Panc1 (cell line): ENCODE data around the gene ZNF544. TPM values are rescaled to one million over a fixed set of nuclear protein-coding genes. Genes with fewer than 3 reads are reported as not detected.

Experiments
- ATAC-seq: fragments of 200-7000 bp; cut with Tn5 transposase; 2 replicates; pipeline ENCODE4 v1.9.1; 2020; ENCODE audit warnings: mild to moderate bottlenecking, moderate library complexity
- BruUV-seq: library from RNA; stranded (reverse); fragments of 400-500 nt; replicated peaks from 2 replicates; lab custom pipeline; 2021; lab: Mats Ljungman, UMichigan
- CTCF ChIA-PET: fragments of 300-600 bp; sonication (Branson Sonifier 250); formaldehyde crosslinking; loops from one replicate; lab custom pipeline; 2022; ENCODE audit warnings: antibody characterized with exemption; lab: Charles Lee
- POLR2A ChIA-PET: fragments of 300-600 bp; sonication (Branson Sonifier 250); formaldehyde crosslinking; loops from one replicate; lab custom pipeline; 2022; ENCODE audit warnings: antibody characterized with exemption; lab: Charles Lee
- DNase-seq: peaks from one replicate; pipeline ENCODE4 v3.0.0-alpha.2; 2010; ENCODE audit warnings: low read depth, low spot score
- H3K27ac ChIP-seq: 2 replicates; pipeline ENCODE4 v1.5.1; 2011; ENCODE audit warnings: mild to moderate bottlenecking, low read length, inconsistent platforms
- H3K27me3 ChIP-seq: fragments of 200-500 bp; sonication (Bioruptor generic); 2 replicates; pipeline ENCODE4 v1.6.0; 2014; ENCODE audit warnings: low read length, inconsistent platforms; ENCODE audit not compliant: control insufficient read depth, insufficient read depth
- H3K36me3 ChIP-seq: fragments of 200-500 bp; sonication (Bioruptor generic); 2 replicates; pipeline ENCODE4 v1.5.1; 2014; ENCODE audit warnings: inconsistent platforms, mild to moderate bottlenecking, low read length, moderate library complexity; ENCODE audit not compliant: control insufficient read depth, insufficient read depth
- H3K4me1 ChIP-seq: 2 replicates; pipeline ENCODE4 v1.5.1; 2011; ENCODE audit warnings: inconsistent platforms, mild to moderate bottlenecking, low read length, moderate library complexity; ENCODE audit not compliant: control insufficient read depth, insufficient read depth
- H3K4me3 ChIP-seq, 2 experiments: 2 replicates each; pipeline ENCODE4 v1.5.1; 2011 to 2012; ENCODE audit warnings: low read depth in 2 of 2, low read length in 2 of 2, mild to moderate bottlenecking in 2 of 2, inconsistent platforms in 1 of 2, moderate library complexity in 1 of 2
- H3K9me3 ChIP-seq: fragments of 200-500 bp; sonication (Bioruptor generic); 2 replicates; pipeline ENCODE4 v1.5.1; 2014; ENCODE audit warnings: low read depth, mild to moderate bottlenecking, inconsistent platforms, low read length, moderate library complexity; ENCODE audit not compliant: control insufficient read depth, insufficient read depth
- POLR2AphosphoS5 ChIP-seq: IDR thresholded peaks from 2 replicates; pipeline ENCODE4 v1.6.1; 2012; ENCODE audit warnings: mild to moderate bottlenecking, low read depth, low read length, moderate library complexity
- SIN3A ChIP-seq: IDR thresholded peaks from 2 replicates; pipeline ENCODE4 v1.6.1; 2012; ENCODE audit warnings: low read depth, mild to moderate bottlenecking, low read length, moderate library complexity, borderline replicate concordance; ENCODE audit not compliant: insufficient read depth
- TCF7L2 ChIP-seq: IDR thresholded peaks from 2 replicates; pipeline ENCODE4 v1.6.1; 2011; ENCODE audit warnings: mild to moderate bottlenecking, low read depth, low read length, inconsistent platforms
- in situ Hi-C: cut with HindIII; loops from 2 replicates; pipeline ENCODE4 v1.10.0; 2016; ENCODE audit warnings: low sequenced_read_pairs, low pct_unique_long_range_greater_than_20kb
- intact Hi-C: fragments of 100-400 bp; cut with micrococcal nuclease; formaldehyde crosslinking; loops from one replicate; pipeline ENCODE4 v1.10.0; 2022; ENCODE audit not compliant: unreplicated experiment
- total RNA-seq: library from RNA; stranded (reverse); gene quantifications from one replicate; pipeline ENCODE4 v1.2.1, GENCODE V29; 2021; ENCODE audit not compliant: unreplicated experiment
- TF ChIP-seq, protein P1 (sequence below), 2 experiments: IDR thresholded peaks; 2 replicates each; pipeline ENCODE4 v1.6.1; 2011 to 2012; ENCODE audit warnings: low read depth in 2 of 2, control low read depth in 1 of 2, low read length in 1 of 2, mild to moderate bottlenecking in 1 of 2, moderate library complexity in 1 of 2; ENCODE audit not compliant: insufficient read depth in 1 of 2
- TF ChIP-seq, protein P2 (sequence below): fragments of 450-650 bp; IDR thresholded peaks from 2 replicates; pipeline ENCODE4 v1.5.1; 2017; ENCODE audit warnings: mild to moderate bottlenecking

The ZNF544 gene
- total RNA-seq, 1 experiment from 2014 or later = 48.5 TPM

DNA sequence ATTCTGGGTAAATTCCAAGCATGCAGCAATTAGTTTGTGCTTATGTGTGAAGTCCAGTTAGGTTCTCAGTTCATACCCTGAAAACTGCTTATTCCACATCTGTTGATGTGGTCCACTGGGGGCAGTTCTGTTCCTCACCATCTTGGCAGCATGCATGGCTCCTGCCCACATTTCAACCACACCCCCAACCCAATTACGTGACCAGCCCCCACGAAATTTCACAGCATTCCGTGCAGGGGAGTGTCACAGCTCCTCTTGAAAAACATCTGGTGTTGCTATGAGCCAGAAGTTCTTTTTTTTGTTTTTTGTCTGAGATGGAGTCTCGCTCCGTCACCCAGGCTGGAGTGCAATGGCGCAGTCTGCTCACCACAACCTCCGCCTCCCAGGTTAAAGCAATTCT lies 67.4 kb downstream of the ZNF544 start:
- intact Hi-C loops (no loop called here), in situ Hi-C loops (no loop called here)
- ATAC-seq (no peak), DNase-seq (no peak)
- Histone ChIP-seq H3K27me3 (no peaks in the 10 kb centered on the region), H3K4me1 (no peaks in the 10 kb centered on the region), H3K9me3 (peaks cover 37% of the 10 kb centered on the region), H3K4me3 (no peak overlapping the region), H3K27ac (no peak overlapping the region), H3K36me3 (peaks cover 1% of the 10 kb centered on the region; the same call in 1 of the 2 replicates)
- POLR2A ChIA-PET = no interaction called here
- no TSS peak for BruUV-seq
- CTCF ChIA-PET = no interaction called here
- TF ChIP-seq SIN3A (no peak), TCF7L2 (no peak), POLR2AphosphoS5 (no peak)
- TF ChIP-seq, protein P1, sequence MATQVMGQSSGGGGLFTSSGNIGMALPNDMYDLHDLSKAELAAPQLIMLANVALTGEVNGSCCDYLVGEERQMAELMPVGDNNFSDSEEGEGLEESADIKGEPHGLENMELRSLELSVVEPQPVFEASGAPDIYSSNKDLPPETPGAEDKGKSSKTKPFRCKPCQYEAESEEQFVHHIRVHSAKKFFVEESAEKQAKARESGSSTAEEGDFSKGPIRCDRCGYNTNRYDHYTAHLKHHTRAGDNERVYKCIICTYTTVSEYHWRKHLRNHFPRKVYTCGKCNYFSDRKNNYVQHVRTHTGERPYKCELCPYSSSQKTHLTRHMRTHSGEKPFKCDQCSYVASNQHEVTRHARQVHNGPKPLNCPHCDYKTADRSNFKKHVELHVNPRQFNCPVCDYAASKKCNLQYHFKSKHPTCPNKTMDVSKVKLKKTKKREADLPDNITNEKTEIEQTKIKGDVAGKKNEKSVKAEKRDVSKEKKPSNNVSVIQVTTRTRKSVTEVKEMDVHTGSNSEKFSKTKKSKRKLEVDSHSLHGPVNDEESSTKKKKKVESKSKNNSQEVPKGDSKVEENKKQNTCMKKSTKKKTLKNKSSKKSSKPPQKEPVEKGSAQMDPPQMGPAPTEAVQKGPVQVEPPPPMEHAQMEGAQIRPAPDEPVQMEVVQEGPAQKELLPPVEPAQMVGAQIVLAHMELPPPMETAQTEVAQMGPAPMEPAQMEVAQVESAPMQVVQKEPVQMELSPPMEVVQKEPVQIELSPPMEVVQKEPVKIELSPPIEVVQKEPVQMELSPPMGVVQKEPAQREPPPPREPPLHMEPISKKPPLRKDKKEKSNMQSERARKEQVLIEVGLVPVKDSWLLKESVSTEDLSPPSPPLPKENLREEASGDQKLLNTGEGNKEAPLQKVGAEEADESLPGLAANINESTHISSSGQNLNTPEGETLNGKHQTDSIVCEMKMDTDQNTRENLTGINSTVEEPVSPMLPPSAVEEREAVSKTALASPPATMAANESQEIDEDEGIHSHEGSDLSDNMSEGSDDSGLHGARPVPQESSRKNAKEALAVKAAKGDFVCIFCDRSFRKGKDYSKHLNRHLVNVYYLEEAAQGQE (IDR thresholded peaks at IDR 0.05; ENCODE audit: insufficient read depth in 1 of 2, low read depth in 2 of 2, low read length in 1 of 2) = no peak
- TF ChIP-seq, protein P2, sequence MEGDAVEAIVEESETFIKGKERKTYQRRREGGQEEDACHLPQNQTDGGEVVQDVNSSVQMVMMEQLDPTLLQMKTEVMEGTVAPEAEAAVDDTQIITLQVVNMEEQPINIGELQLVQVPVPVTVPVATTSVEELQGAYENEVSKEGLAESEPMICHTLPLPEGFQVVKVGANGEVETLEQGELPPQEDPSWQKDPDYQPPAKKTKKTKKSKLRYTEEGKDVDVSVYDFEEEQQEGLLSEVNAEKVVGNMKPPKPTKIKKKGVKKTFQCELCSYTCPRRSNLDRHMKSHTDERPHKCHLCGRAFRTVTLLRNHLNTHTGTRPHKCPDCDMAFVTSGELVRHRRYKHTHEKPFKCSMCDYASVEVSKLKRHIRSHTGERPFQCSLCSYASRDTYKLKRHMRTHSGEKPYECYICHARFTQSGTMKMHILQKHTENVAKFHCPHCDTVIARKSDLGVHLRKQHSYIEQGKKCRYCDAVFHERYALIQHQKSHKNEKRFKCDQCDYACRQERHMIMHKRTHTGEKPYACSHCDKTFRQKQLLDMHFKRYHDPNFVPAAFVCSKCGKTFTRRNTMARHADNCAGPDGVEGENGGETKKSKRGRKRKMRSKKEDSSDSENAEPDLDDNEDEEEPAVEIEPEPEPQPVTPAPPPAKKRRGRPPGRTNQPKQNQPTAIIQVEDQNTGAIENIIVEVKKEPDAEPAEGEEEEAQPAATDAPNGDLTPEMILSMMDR = no peak

DNA sequence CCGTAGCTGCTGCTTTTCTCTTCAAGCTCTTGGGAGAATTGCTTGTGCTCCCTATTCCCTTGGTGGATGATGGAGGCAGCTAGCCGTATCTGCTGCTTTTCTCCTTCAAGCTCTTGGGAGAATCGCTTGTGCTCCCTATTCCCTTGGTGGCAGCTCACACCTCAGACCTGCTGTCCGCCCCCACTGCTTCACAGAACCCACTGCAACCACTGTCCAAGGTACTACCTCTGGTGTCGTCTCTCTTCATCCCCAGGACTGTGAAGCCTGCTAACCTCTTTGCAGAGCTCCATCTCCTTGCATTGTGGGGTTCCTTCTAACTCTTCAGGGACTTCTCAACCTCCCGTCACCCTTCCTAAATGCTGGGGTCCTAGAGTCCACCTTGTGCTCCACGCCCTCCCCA lies 71.9 kb downstream of the ZNF544 start:
- ChIA-PET POLR2A (no interaction called here), CTCF (no interaction called here)
- H3K9me3 ChIP-seq = peaks cover 7% of the 10 kb centered on the region; the same call in 1 of the 2 replicates
- no peak for DNase-seq
- H3K27me3 ChIP-seq = no peaks in the 10 kb centered on the region
- in situ Hi-C loops = no loop called here
- TF ChIP-seq, protein P1 (IDR thresholded peaks at IDR 0.05; ENCODE audit: insufficient read depth in 1 of 2, low read depth in 2 of 2, low read length in 1 of 2) = peak; percentile 72 to 77
- TF ChIP-seq TCF7L2 = no peak
- no peak overlapping the region for H3K27ac ChIP-seq
- H3K4me1 ChIP-seq = peaks cover 5% of the 10 kb centered on the region; the same call in 1 of the 2 replicates
- intact Hi-C loops = no loop called here
- ATAC-seq = no peak
- BruUV-seq = no TSS peak
- H3K36me3 ChIP-seq = peaks cover 3% of the 10 kb centered on the region
- no peak overlapping the region for H3K4me3 ChIP-seq
